Measurements from ENCODE around the gene CREBBP.
"Not testable (repeated sequence)": the region's sequence is repeated elsewhere in the genome, so short reads cannot be mapped to it uniquely, and the experiment has no call there.

The CREBBP gene

DNA sequence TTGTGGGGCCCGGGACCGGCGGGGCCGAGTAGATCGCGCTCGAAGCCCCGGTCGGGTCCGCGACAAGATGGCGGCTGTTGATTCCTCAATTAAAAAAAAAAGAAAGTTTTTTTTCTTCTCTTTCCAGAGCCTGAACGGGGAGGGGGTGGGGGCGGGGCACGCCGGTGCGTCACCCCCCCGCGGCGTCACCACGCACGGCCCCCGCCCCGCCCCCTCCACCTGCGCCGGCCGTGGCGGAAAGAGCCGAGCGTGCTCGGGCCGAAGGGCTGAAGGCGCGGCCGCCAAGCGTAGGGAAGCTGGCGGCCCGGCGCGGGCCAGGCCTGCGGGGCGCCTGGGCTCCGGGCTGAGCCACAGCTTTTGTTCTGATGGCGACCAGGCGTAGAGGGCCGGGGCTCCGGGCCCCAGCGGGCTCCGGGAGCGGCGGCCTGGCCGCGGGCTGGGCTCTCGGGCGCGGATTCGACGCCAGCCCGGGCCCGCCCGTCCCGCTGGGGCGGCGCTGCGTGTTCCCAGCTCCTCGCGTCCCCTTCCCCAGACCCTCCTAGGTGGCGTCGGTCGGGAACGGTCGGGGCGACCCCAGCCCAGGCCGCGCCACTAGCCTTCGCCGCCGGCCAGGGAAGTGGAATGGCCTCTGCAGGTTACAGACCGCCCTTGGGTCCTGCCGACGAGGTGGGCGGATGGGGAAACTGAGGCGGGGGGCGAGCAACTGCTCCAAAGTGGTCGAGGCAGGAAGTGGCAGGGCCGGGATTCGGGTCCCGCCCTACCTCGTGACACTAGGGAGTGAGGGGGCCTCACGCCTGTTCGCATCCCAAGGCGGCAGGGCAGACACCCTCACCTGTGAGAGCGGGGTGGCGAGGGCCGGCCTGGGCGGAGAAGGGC is at the start of gene CREBBP:
Gene CREBBP (minus strand): TSS at position 91 of the 876 bp plus-strand sequence. CDS start 797 bp downstream, outside the sequence.
- peak; percentile 70 to 83 for DNase-seq (ENCODE audit: low read depth in 1 of 2, low spot score in 1 of 2)

DNA sequence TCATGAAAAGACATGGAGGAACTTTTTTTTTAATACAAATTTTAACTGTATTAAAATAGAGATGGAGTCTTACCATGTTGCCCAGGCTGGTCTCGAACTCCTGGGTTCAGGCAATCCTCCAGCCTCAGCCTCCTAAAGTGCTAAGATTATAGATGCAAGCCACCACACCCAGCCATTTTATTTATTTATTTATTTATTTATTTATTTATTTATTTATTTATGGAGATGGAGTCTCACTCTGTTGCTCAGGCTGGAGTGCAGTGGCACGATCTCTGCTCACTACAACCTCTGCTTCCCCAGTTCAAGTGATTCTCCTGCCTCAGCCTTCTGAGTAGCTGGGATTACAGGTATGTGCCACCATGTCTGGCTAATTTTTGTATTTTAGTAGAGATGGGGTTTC is 46.6 kb upstream of the CREBBP start:
- not testable (repeated sequence) for DNase-seq (ENCODE audit: low read depth in 1 of 2, low spot score in 1 of 2)

DNA sequence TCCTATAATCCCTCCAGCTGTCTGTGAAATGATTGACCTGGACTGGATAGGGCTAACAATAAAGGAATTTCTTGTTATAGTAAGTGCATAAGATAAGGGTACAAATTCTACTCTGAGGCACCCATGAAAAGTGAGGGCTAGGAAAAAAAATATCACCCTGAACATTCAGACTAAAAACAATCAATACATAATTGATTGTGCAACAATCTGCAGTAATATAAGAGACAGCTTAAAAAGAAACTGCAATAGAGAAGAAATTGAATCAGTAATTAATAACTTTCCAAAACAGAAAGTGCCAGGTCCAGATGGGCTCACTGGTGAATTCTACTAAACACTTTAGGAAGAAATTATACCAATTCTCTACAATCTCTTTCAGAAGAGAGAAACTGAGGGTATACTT is 44.2 kb upstream of the CREBBP start:
- no peak for DNase-seq (ENCODE audit: low read depth in 1 of 2, low spot score in 1 of 2)

DNA sequence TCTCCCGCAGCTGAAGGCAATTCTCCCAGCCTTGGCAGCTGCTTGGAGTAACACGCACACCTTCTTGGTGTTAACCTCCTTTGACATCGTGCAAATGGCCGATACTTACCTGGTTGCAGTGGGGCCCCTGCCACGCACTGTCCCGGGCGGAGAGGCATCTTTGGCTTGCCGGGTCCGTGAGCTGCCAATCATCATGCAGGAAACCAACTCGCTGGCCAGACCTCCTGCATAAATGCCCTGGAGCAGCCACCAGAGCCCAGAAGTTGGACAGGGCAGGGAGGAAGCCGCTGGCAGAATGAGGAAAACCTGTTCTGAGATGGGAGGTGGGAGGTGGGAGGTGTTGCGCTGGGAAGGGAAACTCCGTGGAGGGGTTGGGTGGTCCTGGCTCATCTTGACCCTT is 41.7 kb upstream of the CREBBP start:
- DNase-seq (ENCODE audit: low read depth in 1 of 2, low spot score in 1 of 2), result no peak

DNA sequence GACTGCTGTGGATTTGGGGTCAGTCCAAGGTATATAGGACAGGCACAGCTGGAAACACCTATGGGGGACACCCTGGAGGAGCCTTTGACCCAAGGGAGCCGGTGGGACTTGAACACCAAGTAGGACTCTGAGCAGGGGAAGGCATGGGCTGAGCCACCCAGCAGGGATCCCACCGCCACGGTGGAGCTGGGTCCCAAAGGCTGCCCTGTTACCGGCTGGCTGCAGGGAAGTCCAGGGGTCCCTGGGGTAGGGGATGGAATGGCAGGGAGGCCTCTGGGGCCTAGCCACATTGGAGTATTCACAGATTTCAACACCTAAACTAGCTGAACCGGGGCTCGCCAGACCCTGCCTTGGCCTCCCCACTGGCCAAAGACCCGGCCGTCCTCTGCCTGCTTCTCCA is 39.7 kb upstream of the CREBBP start:
- no peak for DNase-seq (ENCODE audit: low read depth in 1 of 2, low spot score in 1 of 2)

DNA sequence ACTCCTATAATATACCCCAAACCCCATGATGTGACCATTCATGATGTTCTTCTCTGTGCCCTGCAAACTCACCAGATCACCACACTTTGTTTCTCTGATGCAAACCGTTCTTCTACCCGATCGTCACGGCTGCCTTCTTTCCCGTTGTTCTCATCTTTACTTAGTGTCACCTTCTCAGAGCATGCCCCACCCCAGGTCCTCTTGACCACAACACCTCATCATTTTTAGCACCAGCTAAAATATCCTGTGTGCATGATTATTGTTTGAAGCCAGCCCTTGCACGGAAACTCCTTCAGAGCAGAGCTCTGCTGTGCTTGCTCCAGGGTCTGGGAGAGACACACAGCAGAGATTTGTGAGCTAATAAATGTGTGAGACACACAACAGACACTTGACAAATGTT is 38.9 kb upstream of the CREBBP start:
- no peak for DNase-seq (ENCODE audit: low read depth in 1 of 2, low spot score in 1 of 2)

DNA sequence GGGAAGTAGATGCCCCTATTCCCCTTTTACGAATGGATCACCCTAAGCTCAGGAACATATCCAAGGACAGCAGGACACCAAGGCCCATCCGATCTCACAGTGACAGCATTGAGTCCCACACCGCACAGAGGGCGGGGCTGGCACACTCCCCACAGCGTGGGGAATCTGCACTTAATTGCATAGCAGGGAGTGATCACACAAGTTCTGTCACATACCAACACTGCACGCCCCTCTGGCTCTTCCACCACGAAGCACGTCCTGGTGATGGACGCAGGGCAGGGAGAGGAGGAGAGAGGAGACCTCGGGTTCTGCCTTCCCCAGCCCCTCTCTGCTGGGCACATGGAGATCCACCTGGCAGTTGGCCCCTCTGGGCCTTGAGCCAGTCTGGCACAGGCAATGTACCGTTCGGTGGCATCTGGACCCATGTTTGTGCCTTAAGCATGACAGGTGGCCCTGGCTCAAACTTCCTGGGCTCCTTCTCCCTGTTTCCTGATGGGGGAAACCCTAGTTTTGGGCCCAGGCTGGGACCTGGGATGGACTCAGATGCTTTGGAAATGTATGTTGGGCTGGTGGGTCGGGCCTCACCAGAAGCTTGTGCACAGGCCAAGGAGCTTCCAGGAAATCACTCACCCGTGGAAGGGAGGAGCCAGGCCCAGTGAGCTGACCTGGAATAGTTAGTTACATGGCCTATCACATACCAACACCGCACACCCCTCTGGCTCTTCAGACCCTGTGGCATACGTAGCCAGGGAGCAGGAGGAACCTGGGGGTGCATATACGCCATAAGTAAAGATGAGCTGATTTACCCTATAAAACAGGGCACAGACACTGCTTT is 35.1 kb upstream of the CREBBP start:
- DNase-seq (ENCODE audit: low read depth in 1 of 2, low spot score in 1 of 2), result no peak

DNA sequence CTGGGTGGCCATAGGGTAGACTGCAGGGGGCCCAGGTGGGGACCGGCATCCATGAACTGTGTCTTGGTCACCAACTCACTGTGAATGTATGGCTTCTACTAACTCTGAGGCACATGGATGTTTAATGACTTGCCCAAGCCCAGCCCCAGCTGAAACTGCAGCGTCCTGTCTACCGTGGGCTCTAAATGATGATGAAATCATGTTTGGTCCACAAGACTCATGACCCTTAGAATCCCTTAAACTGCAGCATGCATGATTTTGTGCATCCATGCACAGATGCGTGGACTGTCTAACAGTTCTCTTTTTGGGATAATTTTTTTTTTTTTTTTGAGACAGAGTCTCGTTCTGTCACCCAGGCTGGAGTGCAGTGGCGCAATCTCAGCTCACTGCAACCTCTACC is 32.4 kb upstream of the CREBBP start:
- no peak for DNase-seq (ENCODE audit: low read depth in 1 of 2, low spot score in 1 of 2)

DNA sequence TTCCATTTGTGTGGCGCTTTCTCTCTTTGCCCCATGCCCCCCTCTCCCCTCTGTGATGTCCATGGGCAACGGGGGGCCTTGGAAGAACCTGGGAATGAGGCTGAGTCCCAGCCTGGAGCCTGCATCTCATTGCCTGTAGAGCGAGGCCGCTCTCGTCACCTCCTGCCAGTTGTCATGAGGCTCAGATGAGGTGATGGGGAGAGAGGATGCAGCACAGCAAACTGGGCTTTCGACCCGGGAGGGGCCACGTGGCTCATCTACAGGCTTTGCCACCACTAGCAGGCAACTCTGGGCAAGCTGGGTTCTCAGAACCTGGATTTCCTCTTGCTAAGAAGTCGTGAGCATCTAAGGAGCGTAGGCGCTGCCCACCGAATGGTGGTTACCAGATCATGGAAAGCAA is 31.9 kb upstream of the CREBBP start:
- no peak for DNase-seq (ENCODE audit: low read depth in 1 of 2, low spot score in 1 of 2)

DNA sequence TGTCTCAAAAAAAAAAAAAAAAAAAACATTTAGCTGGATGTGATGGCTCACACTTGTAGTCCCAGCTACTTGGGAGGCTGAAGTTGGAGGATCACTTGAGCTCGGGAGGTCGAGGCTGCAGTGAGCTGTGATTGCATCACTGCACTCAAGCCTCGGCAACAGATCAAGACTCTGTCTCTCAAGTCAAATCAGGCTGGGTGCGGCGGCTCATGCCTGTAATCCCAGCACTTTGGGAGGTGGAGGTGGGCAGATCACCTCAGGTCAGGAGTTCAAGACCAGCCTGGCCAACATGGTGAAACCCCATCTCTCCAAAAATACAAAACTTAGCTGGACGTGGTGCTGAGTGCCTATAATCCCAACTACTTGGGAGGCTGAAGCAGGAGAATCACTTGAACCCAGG is 31.2 kb upstream of the CREBBP start:
- not testable (repeated sequence) for DNase-seq (ENCODE audit: low read depth in 1 of 2, low spot score in 1 of 2)

DNA sequence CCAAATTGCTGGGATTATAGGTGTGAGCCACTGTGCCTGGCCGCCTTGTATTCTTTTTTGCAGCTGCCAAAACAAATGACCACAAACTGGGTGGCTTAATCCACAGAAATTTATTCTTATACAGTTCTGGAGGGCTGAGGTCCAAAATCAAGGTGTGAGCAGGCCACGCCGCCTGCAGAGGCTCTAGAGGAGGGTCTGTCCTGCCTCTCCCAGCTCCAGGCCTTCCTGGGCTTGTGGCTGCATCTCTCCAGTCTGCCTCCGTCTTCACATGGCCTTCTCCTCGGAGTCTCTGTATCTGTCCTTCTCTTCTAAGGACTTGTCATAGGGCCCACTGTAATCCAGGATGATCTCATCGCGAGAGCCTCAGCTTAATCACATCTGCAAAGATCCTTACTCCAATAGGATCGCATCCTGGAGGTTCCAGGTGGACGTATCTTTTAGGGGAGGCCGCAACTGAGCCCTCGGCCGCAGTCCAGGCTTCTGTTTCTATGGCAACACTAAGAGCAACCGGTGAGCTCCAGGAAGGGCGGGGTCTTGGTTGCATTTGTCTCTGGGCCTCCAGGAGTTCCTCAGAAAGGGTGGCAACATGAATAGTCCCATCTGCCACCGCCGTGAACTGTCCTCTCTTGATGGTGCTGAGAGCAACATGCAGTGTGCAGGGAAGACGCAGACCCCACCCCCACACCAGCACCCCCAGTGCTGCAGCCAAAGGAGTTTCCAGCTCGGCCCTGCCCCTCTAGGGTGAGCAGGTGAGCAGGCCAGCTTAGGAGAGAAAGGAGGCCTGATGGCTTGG is 29.5 kb upstream of the CREBBP start:
- DNase-seq (ENCODE audit: low read depth in 1 of 2, low spot score in 1 of 2), result no peak

DNA sequence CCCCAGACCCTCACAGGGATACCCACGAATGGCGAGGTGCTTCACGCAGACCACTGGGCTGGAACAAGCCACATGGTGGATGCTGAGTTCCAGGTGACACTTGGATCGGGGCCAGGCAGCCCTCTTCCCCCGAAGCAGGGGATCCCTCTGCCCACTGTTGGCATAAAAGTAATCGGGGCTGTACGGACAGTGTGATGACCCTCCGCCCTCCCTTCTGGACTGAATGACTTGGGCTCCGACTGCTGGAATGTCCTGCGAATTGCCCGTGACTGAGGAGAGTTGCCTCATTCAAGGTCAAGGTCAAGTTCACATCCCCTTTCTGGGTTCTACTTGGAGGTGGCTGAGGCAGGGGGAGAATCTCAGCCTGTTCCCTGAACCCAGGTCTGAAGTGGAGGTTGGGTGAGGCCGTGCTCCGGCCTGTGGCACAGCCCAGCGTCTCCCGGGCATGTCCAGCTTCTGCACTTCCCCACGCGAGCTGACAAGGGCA is 28.5 kb upstream of the CREBBP start:
- no peak for DNase-seq (ENCODE audit: low read depth in 1 of 2, low spot score in 1 of 2)

DNA sequence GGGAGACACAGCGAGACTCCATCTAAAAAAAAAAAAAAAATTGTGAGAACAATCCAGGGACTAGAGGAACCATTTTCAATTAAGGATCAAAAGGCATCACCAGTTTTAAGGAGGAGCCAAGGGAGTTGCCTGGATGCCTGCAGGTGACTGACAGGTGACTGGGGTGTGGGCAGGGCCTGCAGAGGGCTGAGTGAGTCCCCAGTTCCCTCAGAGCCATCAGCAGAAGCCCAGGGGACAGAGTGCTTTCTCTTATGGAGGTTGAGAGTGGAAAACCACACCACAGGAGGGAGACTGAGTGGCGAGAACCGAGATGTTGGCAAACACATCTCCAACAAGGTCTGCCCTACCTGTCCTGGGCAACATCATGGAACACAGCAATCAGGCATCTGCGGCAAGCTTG is 27.1 kb upstream of the CREBBP start:
- DNase-seq (ENCODE audit: low read depth in 1 of 2, low spot score in 1 of 2), result no peak

DNA sequence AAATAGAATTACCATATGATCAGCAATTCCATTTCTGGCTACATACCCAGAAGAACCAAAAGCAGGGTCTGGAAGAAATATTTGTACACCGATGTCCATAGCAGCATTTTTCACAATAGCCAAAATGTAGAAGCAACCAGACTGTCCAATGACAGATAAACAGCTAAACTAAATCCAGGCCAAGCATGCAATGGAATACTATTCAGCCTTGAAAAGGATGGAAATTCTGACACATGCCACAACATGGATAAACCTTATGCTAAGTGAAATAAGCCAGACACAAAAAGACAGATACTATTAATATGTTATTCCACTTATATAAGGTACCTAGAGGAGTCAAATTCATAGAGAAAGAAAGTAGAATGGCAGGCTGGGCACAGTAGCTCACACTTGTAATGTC is 25.9 kb upstream of the CREBBP start:
- no peak for DNase-seq (ENCODE audit: low read depth in 1 of 2, low spot score in 1 of 2)

DNA sequence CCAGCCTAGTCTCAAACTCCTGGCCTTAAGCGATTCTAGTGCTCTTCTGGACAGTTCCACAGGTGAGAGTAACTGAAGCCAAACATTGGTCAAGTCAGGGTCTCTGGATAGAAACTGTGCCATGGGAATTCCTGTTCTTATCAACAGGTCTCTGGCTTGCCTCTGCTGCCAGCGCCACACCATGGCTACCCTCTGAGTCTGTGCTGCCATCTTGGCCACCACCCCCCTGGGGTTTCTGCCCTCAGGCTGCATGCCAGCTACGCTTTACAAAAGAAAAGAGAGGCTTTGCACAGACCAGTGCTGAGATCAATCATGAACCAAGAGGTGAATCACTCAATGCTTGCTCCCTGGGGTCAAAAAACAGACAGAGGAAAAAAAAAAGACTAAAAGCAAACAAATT is 24.4 kb upstream of the CREBBP start:
- DNase-seq (ENCODE audit: low read depth in 1 of 2, low spot score in 1 of 2), result no peak

DNA sequence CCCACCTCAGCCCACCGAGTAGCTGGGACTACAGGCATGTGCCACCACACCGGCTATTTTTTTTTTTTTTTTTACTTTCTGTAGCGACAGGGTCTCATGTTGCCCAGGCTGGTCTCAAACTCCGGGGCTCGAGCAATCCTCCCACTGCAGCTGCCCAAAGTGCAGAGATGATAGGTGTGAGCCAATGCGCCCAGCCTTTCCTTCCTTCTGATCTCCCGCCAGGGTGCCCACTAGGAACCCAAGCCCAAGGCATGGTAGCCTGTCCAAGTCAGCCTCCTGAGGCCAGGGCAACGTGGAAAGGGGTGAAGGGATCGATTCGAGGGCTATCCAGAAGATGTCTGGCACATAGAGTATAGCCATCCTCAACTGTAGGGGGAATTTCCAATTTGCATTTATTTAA is 9.6 kb upstream of the CREBBP start:
- no peak for DNase-seq (ENCODE audit: low read depth in 1 of 2, low spot score in 1 of 2)

DNA sequence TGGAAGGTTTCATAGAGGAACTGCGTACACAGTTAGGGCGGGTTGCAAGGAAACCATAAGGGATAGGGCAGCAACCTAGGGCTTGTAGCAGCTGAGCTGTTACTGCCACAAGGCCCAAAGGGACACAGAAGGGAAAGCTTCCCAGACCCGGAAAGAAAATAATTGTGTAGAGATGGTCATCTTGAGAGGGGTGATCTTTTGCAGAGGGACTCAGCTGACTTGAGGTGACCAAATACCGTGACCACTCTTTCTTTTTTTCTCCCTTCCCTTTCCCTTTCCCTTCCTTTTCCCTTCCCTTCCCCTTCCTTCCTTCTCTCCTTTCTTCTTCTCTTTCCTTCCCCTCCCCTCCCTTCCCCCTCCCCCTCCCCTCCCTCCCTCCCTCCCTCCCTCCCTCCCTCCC is 8.5 kb upstream of the CREBBP start:
- DNase-seq (ENCODE audit: low read depth in 1 of 2, low spot score in 1 of 2), result no peak

DNA sequence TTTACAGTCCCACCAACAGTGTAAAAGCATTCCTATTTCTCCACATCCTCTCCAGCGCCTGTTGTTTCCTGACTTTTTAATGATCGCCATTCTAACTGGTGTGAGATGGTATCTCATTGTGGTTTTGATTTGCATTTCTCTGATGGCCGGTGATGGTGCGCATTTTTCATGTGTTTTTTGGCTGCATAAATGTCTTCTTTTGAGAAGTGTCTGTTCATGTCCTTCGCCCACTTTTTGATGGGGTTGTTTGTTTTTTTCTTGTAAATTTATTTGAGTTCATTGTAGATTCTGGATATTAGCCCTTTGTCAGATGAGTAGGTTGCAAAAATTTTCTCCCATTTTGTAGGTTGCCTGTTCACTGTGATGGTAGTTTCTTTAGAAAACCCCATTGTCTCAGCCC is 5.5 kb upstream of the CREBBP start:
- DNase-seq (ENCODE audit: low read depth in 1 of 2, low spot score in 1 of 2), result not testable (repeated sequence)

DNA sequence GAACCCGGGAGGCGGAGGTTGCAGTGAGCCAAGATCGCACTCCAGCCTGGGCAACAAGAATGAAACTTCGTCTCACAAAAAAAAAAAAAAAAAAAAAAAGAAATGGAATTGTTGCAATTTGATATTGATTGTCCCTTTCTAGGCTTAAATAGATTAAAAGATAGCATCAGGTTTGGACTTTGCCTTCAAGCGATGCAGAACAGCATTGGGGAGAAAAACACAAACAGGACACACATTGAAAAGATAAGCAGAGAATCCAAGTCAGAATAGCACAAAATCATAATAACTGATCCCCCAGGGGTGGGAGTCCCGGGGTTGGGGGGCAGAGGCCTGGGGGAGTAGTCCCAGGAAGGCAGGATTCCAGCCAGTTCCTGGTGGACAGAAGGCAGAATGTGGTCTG is 3.9 kb upstream of the CREBBP start:
- DNase-seq (ENCODE audit: low read depth in 1 of 2, low spot score in 1 of 2), result no peak

DNA sequence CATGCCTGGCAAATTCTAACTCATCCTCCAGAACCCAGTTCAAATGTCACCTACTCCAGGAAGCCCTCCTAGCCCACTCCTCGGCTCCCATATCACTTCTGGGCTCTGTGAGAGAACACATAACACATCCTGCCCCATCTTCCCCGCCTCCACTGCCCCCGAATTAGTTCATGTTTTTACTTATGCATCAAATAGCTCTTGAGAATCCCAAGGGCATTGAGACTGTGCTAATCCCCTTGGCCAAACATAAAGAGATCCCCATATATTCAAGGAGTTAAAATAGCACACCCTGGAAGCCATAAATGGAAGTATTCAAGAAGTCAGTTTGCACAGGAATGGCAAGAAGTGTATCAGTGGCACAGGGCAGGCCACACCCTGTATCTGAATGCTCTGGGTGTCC is 2.0 kb upstream of the CREBBP start:
- no peak for DNase-seq (ENCODE audit: low read depth in 1 of 2, low spot score in 1 of 2)

DNA sequence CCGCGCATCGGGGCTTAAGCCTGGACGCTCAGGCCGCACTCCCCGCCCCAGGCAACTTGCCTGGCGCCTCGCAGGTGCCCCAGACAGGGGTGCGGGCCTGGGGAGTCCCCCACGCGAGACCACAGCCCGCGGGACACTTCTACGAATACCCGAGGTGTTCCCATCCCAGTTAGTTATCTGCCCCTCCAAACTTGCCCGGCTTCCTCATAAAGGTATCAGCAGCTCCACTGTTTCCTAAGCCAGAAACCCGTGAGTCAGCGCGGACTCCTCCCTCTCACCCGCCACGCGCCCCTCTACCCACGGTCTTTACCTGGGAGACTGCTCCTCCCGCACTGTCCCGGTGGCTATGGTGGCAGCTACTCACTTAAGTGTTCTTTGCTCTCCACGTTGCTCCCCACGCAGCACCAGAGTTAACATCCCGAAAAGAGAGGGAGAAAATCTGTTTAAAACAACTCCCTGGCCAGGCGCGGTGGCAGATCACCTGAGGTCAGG is 1.0 kb upstream of the CREBBP start:
- DNase-seq (ENCODE audit: low read depth in 1 of 2, low spot score in 1 of 2), result no peak
